Activated CD4-positive, CD25-positive, alpha-beta regulatory T cell treated with anti-CD3 and anti-CD28 coated beads, Interleukin-2, amount 50 U/mL, for 72 hours (primary cell): Measurements from ENCODE around the gene SIGLEC9.

Experiments used
- DNase-seq: peaks from one replicate; pipeline ENCODE4 v3.0.0; 2021

SIGLEC9 gene

DNA sequence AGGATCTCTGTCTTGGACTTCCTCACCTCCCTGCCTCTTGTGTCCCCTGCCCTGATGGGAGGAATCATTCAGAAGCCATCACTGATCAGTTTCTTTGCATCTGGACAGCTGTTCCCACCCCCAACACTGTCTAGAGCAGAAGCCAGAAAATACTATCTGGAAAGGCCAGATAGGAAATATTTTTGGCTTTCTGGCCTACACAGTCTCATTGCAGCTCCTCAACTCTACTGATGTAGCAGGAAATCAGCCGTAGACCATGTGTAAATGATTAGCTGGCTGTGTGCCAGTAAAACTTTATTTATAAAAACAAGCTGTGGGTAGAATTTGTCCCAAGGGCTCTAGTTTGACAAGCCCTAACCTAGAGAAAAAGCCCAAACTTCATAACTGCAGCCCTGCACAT is 23.0 kb downstream of the SIGLEC9 start:
- no peak for DNase-seq

DNA sequence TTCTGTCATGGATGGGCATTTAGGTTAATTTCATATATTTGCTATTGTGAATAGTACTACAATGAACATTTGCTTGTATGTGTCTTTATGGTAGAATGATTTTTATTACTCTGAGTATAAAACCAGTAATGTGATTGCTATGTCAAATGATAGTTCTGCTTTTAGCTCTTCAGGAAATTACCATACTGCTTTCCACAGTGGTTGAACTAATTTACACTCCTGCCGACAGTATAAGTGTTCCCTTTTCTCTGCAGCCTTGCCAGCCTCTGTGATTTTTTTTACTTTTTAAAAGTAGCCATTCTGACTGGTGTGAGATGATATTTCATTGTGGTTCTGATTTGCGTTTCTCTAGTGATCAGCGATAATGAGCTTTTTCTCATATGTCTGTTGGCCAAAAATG is 23.9 kb downstream of the SIGLEC9 start:
- DNase-seq: no peak

DNA sequence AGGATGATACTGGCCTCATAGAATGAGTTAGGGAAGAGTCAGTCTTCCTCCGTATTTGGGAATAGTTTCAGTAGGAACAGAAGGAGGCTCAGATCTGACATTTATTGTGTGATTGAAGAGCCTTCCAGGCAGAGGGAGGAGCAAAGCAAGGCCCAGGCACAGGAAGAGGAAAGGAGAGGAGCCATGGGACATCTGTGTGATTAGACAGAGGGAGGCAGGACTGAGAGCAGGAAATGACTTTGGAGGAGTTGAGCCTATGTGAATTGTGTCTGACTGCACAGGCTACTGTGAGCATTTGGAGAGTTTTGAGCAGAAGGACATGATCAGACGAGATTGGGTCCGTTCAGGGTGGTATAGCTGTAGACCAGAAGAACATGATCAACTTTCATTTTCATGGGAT is 25.9 kb downstream of the SIGLEC9 start:
- no peak for DNase-seq

DNA sequence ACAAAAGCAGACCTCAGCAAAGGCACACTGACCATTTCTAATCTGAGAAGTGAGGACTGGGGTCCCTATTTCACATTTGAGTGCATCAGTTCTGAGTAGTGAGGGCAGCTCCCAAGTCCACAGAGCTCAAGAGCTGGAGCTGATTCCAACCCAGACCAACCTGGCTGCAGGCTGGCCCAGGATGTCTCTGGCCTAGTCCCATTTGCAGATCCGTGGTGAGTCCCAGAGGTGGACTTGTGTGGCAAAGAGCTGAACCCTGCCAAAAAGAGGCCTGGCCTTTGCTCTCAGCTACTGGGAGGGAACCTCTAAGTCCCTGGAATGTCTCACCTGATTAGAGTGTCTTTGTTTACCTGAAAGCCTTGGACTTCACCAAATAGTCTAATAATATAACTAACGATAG is 32.0 kb downstream of the SIGLEC9 start:
- DNase-seq: no peak

DNA sequence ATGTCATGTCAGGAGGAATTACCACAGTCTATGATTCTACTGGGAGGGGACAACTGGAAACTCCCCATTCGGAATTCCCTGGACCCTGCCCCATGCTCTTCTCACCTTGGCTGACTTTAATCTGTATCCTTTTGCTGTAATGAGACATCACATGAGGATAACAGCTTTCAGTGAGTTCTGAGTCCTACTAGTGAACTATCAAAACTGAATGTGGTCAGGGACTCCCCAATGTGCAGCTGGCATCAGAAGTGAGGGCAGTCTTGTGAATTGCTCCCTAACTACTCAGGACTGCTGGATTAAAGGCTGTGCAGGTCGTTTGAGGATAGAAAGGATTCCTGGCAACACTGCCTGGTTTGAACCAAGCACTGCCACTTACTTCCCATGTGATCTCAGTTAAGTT is 32.6 kb downstream of the SIGLEC9 start:
- DNase-seq: no peak

DNA sequence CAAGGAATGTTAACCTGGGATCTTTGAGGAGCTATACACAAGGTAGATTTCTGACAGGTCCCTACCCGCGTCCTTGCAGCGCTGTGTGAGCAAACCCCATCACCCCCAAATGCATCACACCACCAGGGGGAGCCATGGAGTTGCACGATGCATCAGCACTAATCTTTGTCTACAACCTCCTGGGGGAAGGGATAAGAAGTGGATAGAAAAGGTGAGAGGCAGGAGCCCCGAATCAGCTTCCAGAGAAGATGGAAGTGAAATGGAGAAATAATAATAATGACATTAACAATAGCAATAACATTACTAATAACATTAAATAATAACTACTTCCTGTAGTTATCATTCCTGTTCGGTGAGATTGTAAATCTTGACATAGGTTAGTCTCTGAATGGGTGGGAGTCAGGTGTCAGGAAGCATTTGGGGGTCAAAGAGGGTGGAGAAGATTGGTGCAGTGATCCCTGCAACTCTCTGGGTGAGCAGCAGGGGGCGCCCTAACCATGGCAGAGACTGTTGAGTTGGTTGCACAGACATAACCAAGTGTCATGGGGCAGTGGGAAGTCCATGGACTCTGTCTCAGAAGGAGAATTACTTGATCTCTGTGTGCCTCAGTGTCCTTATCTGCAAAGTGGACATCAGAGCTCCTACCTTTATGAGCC is 33.9 kb downstream of the SIGLEC9 start:
- DNase-seq: peak; percentile 79

DNA sequence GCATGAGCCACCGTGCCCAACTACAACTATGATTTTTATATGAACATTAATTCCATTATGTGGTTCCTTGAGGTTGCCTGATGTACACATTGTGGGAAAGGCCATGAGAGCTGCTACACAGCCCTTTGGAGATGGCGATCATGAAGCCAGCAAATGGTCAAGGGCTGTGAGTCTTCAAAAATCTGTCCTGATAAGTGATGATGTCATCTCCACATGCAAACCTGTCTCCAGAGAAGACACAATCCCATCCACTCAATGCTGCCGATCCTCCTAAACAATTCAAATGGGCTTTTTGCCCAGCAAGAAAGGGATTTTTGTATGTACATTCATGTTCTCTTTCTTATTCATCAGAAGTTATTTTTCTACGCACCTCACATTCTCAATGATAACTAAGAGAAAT is 35.0 kb downstream of the SIGLEC9 start:
- no peak for DNase-seq

DNA sequence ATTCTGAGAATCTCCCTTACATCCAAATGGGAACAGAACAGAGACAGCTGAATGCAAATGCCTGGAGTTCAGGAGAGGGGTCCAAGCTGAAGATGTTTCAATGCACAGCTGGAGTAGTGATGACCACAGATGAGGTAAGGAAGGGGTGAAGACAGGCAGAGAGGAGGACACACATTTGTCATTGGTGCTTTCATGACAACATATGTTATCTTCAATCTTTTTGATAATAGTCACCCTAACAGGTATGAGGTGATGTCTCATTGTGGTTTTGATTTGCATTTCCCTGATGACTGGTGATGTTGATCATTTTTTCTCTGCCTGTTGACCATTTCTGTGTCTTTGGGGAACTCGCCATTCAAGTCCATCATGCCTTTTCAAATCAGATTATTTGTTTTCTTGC is 36.6 kb downstream of the SIGLEC9 start:
- no peak for DNase-seq

DNA sequence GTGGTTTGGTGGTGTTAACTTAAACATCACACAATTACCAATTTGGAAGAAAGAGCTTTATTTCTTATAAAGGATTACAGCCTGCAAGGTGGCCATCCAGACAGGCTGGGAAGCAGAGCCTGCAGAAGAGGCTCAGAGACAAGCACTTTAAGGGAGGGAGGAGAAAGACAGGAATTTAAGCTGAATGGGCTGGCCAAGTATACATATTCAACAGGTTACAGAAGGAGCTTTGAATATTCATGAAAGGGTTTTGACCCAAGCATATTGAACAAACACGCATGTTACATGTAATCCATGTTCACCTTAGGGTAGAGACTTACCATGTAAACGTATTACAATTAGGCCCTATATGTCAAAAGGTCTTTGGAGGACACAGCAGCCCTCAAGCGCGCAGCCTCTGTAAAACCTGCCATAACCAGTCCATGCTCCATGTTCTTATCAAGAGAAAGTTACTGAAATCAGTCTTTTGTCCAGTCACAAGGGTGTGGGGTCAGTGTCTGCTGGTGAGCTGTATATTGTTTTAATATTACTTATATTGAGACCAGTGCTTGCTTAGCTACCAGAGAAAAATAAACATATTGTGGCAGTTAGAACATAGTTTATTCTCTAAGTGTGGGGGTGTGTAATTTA is 37.3 kb downstream of the SIGLEC9 start:
- no peak for DNase-seq

DNA sequence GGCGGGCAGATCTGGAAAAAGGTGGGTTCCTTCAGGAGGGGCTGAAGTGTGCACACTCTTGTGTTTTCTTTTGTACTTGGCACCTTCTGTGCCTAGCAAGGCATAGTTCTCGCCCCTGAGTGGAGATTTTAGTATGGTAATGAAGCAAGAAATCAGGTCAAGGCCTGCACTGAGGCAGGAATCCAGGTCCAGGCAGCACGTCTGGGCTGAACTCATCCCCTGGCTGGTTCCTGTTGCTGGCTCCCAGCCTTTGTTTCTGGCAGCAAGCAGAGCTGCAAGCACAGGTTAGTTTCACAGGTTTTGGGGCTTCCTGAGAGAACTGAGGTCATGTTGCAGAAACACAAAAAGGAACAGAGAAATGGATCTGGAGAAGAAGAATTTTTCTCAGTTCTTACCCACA is 38.6 kb downstream of the SIGLEC9 start:
- DNase-seq: no peak

DNA sequence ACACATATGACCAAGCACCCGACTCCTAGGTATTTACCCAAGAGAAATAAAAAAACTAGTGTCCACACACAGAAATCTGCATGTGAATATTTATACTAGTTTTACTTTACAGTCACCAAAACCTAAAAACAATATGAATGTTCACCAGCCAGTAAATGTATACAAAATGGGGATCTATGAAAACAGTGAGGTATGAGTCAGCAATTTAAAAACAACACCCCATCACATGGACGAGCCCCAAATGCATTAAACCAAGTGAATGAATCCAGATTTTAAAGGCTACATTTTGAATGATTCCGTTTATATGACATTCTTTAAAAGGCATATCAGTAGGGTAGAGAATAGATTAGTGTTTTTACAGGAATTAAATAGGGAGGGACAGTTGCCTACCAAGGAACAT is 39.5 kb downstream of the SIGLEC9 start:
- no peak for DNase-seq

DNA sequence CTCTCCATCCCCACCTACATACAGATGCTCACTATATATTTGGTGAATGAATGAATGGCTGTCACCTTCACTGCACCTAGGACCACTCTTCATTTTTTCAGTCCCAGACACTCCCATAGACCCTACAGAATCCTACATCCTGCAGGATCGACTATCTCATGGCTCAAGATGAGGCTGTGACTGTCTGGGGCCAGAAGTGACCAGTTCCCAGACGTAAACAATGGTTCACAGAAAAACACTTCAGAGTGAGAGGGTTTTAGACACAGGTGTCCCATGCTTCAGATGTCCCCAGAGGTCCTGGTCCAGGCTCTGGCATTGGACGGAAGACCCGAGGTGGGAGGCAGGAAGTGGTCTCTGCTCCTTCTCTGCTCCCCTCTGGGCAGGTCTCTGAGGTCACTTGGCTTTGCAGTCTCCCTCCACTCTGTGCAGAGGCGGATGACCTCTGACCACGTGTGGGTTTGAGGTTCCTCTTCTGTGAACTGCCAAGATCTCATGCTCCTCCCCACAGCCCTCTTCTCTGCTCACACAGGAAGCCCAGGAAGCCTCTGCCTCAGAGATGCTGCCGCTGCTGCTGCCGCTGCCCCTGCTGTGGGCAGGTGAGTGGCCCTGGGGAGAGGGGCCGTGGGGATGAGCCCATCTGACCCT is 42.3 kb downstream of the SIGLEC9 start:
- DNase-seq: no peak

DNA sequence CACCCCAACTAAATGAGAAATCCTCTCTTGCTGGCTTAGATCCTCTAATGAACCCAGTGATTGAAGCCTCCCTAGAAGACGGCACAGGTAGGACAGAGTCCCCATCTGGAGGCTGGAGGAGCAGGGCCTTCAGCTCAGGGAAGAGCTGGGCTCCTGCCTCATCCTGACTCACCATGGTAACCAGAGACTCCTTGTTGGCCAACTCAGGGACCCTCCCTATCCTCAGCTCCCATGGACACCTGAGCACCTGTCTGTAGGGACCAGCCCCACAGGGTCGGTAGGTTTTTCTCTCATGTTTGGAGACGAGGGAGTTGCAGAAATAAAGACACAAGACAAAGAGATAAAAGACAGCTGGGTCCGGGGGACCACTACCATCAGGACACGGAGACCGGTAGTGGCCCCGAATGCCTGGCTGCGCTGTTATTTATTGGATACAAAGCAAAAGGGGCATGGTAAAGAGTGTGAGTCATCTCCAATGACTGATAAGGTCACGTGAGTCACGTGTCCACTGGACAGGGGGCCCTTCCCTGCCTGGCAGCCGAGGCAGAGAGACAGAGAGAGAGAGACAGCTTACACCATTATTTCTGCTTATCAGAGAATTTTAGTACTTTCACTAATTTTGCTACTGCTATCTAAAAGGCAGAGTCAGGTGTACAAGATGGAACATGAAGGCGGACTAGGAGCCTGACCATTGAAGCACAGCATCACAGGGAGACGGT is 44.0 kb downstream of the SIGLEC9 start:
- DNase-seq: no peak

DNA sequence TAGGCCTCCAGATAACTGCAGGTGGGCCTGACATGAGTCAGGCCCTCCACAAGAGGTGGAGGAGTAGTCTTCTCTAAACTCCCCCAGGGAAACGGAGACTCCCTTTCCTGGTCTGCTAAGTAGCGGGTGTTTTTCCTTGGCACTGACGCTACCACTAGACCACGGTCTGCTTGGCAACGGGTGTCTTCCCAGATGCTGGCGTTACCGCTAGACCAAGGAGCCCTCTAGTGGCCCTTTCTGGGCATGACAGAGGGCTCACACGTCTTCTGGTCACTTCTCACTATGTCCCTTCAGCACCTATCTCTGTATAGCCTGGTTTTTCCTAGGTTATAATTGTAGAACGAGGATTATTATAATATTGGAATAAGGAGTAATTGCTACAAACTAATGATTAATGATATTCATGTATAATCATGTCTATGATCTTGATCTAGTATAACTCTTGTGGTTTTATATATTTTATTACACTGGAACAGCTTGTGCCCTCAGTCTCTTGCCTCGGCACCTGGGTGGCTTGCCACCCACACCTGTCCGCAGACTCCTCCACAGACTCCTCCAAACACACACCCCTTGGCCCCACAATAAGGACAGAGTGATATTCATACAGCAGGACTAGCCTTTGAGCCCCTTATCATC is 44.7 kb downstream of the SIGLEC9 start:
- peak; percentile 69 for DNase-seq

DNA sequence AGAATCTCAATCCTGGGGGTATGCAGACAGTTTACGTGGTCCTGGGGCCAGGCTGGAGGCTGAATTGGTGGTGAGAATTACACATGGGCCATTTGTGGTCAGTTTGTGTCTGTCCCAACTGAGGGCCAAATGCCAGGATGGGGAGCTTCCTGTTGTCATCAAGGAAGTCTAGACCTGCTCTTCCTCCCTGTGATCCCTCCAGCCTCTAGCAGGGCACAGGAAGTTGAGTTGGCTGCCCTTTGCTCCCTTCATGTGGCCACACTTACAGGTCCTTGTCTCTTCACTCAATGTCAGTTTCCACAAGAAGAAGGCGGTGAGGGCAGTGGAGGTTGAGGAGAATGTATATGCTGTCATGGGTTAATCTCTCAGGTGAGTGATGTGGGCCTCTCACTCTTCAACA is 47.5 kb downstream of the SIGLEC9 start:
- no peak for DNase-seq

DNA sequence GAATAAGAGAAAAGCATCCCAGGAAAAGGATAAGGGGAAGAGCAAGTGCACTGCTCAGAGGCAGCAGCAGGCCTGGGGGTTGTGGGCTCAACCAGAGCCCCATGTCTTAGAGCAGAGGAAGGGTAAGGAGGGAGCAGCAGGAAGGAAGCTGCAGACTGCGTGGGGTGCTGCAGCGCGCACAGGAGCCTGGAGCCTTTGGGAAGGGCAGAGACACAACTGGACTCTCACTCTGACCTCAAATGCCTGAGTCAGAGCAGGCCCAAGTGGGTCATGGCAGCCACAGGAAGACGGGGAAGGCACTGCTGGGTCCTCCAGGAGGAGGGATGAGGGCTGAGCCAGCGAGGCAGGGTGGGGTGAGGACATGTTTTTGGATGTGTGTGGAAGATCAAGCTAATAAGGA is 49.0 kb downstream of the SIGLEC9 start:
- no peak for DNase-seq

DNA sequence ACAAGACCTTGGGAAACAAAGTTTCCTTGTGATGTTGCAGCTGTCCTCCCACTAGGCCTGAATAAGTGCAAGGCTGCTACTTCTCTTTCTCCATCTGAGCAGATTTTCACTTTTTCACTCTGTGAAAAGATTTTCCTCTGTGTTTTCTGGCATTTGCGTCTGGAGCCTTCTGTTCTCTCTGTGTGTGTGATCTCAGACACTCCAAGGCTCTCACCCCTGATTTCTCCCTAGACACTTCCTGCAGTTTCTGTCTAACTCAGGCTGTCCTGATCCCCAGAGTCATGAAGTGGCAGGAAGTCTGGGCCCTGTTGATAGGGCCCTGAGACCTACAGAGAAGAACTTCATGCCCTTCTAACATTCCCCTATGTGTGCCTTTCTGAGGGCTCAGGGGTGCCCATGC is 54.5 kb downstream of the SIGLEC9 start:
- no peak for DNase-seq
